SK-N-SH (cell line): ENCODE data around the gene FIGN. TPM values are rescaled to one million over a fixed set of nuclear protein-coding genes. Genes with fewer than 3 reads are reported as not detected.

Source experiments
- CTCF ChIA-PET: fragments of 300-600, 350-600 bp; formaldehyde crosslinking; extraction: SDS; loops from one replicate; lab custom pipeline; 2021; lab: Yijun Ruan, JAX
- POLR2A ChIA-PET: fragments of 350-600 bp; sonication (Branson Sonifier 250); formaldehyde crosslinking; extraction: SDS; loops from one replicate; lab custom pipeline; 2020; ENCODE audit warnings: antibody characterized with exemption, inconsistent platforms; lab: Yijun Ruan, JAX
- DNase-seq: peaks from one replicate; pipeline ENCODE4 v3.0.0; 2012
- H2AFZ ChIP-seq: fragments of 200-600 bp; sonication (generic); 2 replicates; pipeline ENCODE4 v1.8.1; 2016; ENCODE audit warnings: antibody characterized with exemption, mild to moderate bottlenecking, low read depth
- H3F3A ChIP-seq: fragments of 200-600 bp; sonication (generic); replicated peaks from 2 replicates; pipeline ENCODE3; 2016; ENCODE audit warnings: antibody characterized with exemption, mild to moderate bottlenecking; ENCODE audit not compliant: insufficient read depth
- H3K27ac ChIP-seq, 2 experiments: fragments of 200-500 bp in 1 of 2; fragments of 200-600 bp in 1 of 2; sonication (Bioruptor generic) in 1 of 2; sonication (generic), shearing (Covaris generic) in 1 of 2; 2 replicates each; pipeline versions ENCODE4 v1.5.1 to v1.6.1; 2014 to 2016; ENCODE audit warnings: low read depth in 2 of 2, inconsistent platforms in 1 of 2, low read length in 1 of 2, mild to moderate bottlenecking in 1 of 2, mixed read lengths in 1 of 2
- H3K27me3 ChIP-seq: fragments of 200-600 bp; sonication (generic), shearing (Covaris generic); 2 replicates; pipeline ENCODE4 v1.6.1; 2016; ENCODE audit warnings: mixed run types; ENCODE audit not compliant: insufficient read depth
- H3K36me3 ChIP-seq, 2 experiments: fragments of 200-500 bp in 1 of 2; fragments of 200-600 bp in 1 of 2; sonication (Bioruptor generic) in 1 of 2; sonication (generic) in 1 of 2; replicated peaks in 1 of 2; 2 replicates each; pipeline versions ENCODE3 to v1.5.1; 2014 to 2016; ENCODE audit warnings: low read length in 1 of 2, mild to moderate bottlenecking in 1 of 2; ENCODE audit not compliant: insufficient read depth in 2 of 2, control insufficient read depth in 1 of 2
- H3K4me1 ChIP-seq, 2 experiments: fragments of 200-500 bp in 1 of 2; fragments of 200-600 bp in 1 of 2; sonication (Bioruptor generic) in 1 of 2; sonication (generic), shearing (Covaris generic) in 1 of 2; 2 replicates each; pipeline versions ENCODE4 v1.5.1 to v1.6.1; 2014 to 2016; ENCODE audit warnings: low read depth in 1 of 2, low read length in 1 of 2, mixed run types in 1 of 2; ENCODE audit not compliant: insufficient read depth in 2 of 2, control insufficient read depth in 1 of 2
- H3K4me2 ChIP-seq: fragments of 200-600 bp; sonication (generic), shearing (Covaris generic); 2 replicates; pipeline ENCODE4 v1.6.1; 2017; ENCODE audit warnings: mixed run types
- H3K4me3 ChIP-seq, 2 experiments: fragments of 200-500 bp in 1 of 2; fragments of 200-600 bp in 1 of 2; sonication (Bioruptor generic) in 1 of 2; sonication (generic), shearing (Covaris generic) in 1 of 2; 2 replicates each; pipeline versions ENCODE4 v1.5.1 to v1.8.1; 2014 to 2016; ENCODE audit warnings: low read depth in 2 of 2, inconsistent platforms in 1 of 2, low read length in 1 of 2, mild to moderate bottlenecking in 1 of 2, mixed read lengths in 1 of 2, moderate library complexity in 1 of 2
- H3K79me2 ChIP-seq: fragments of 200-600 bp; sonication (generic); 2 replicates; pipeline ENCODE4 v1.8.1; 2017; ENCODE audit warnings: mild to moderate bottlenecking; ENCODE audit not compliant: insufficient read depth
- H3K9ac ChIP-seq: fragments of 200-600 bp; sonication (generic); 2 replicates; pipeline ENCODE4 v1.6.1; 2017; ENCODE audit warnings: mixed run types
- H3K9me2 ChIP-seq: fragments of 200-600 bp; sonication (generic); 2 replicates; pipeline ENCODE4 v1.6.1; 2017; ENCODE audit warnings: mixed run types
- H3K9me3 ChIP-seq: fragments of 200-600 bp; sonication (generic); 2 replicates; pipeline ENCODE4 v1.6.1; 2017; ENCODE audit warnings: mixed run types, mild to moderate bottlenecking, moderate library complexity
- H4K20me1 ChIP-seq: fragments of 200-600 bp; sonication (generic); 2 replicates; pipeline ENCODE4 v1.6.1; 2017; ENCODE audit warnings: mild to moderate bottlenecking, mixed run types; ENCODE audit not compliant: insufficient read depth
- ELF1 ChIP-seq: IDR thresholded peaks from 2 replicates; pipeline ENCODE4 v1.4.0; 2012
- EZH2phosphoT487 ChIP-seq: fragments of 200-600 bp; sonication (generic); IDR thresholded peaks from 2 replicates; pipeline ENCODE4 v1.6.1; 2017; ENCODE audit warnings: low read depth, mixed run types, mild to moderate bottlenecking, antibody characterized with exemption, moderate library complexity, borderline replicate concordance
- FOSL2 ChIP-seq: IDR thresholded peaks from 2 replicates; pipeline ENCODE4 v1.4.0; 2012; ENCODE audit warnings: low read depth, mild to moderate bottlenecking, moderate library complexity, borderline replicate concordance
- FOXM1 ChIP-seq: IDR thresholded peaks from 2 replicates; pipeline ENCODE4 v1.4.0; 2012; ENCODE audit warnings: low read depth, mild to moderate bottlenecking
- GATA2 ChIP-seq: sonication (generic); formaldehyde crosslinking; IDR thresholded peaks from 2 replicates; pipeline ENCODE4 v1.5.0; 2020; ENCODE audit warnings: mild to moderate bottlenecking, missing genetic modification reagents
- MEF2A ChIP-seq: IDR thresholded peaks from 2 replicates; pipeline ENCODE4 v1.4.0; 2012; ENCODE audit warnings: low read depth, borderline replicate concordance
- MXI1 ChIP-seq: IDR thresholded peaks from 2 replicates; pipeline ENCODE4 v1.6.1; 2012; ENCODE audit warnings: mild to moderate bottlenecking, low read depth, low read length, improper control_type of control experiment
- NRF1 ChIP-seq: IDR thresholded peaks from 2 replicates; pipeline ENCODE4 v1.6.1; 2012; ENCODE audit warnings: low read depth, mild to moderate bottlenecking, low read length
- RXRA ChIP-seq: IDR thresholded peaks from 2 replicates; pipeline ENCODE4 v1.4.0; 2012; ENCODE audit warnings: low read depth, mild to moderate bottlenecking, borderline replicate concordance
- TAF1 ChIP-seq: IDR thresholded peaks from 2 replicates; pipeline ENCODE4 v1.6.1; 2012; ENCODE audit warnings: low read depth, mild to moderate bottlenecking, low read length, moderate library complexity, borderline replicate concordance
- TCF12 ChIP-seq: IDR thresholded peaks from 2 replicates; pipeline ENCODE4 v1.4.0; 2012
- TEAD4 ChIP-seq: IDR thresholded peaks from 2 replicates; pipeline ENCODE4 v1.4.0; 2012; ENCODE audit warnings: mild to moderate bottlenecking, borderline replicate concordance; ENCODE audit not compliant: insufficient read depth
- WGBS: methylation state at CpG from one replicate; pipeline ENCODE4 v1.1.6; 2017; ENCODE audit warnings: low lambda C conversion rate; 5-methylcytosine and 5-hydroxymethylcytosine counted together
- polyA plus RNA-seq, 3 experiments: library from polyadenylated mRNA; depleted of rRNA; stranded (reverse); fragments of >200 nt; gene quantifications; 2 replicates each; pipeline ENCODE4 v1.2.3, GENCODE V29; 2012
- TF ChIP-seq, protein P1 (sequence below): IDR thresholded peaks from 2 replicates; pipeline ENCODE4 v1.6.1; 2012; ENCODE audit warnings: mild to moderate bottlenecking, low read depth, low read length, moderate library complexity
- TF ChIP-seq, protein P2 (sequence below): IDR thresholded peaks from 2 replicates; pipeline ENCODE4 v1.4.0; 2012; ENCODE audit warnings: low read depth
- TF ChIP-seq, protein P3 (sequence below): fragments of 150-350 bp; IDR thresholded peaks from 2 replicates; pipeline ENCODE4 v1.6.1; 2017; ENCODE audit warnings: antibody characterized with exemption, low read length, low read depth, borderline replicate concordance

The FIGN gene
- polyA plus RNA-seq, 1 of the 3 experiments (the other 2 are of a cell fraction) = 0.74 TPM

DNA sequence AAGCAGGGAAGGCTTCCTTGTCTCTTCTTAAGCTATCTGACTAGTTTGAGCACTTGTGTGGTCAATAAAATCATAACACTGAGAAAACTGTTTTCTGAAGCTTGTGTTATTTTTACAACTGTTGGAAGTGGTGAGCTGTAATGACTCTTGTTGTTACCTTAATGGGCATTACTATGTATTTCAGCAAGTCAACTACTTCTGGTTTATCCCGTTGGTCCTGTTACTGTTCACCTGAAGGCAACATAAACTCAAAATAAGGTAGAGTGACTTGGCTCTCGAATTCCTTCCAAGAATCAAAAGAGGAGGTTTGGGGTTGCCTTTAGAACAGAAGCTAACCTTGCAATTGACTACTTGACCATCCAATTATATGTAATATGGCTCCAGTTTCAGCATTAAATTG, 23.2 kb upstream of the FIGN start:
- WGBS = 47% methylated on average over 2 of the region's 2 CpGs
- H3K4me3 ChIP-seq = no peak overlapping the region
- H3K36me3 ChIP-seq = no peaks in the 10 kb centered on the region
- no peaks in the 10 kb centered on the region for H4K20me1 ChIP-seq
- H3K4me2 ChIP-seq = no peak overlapping the region
- H3F3A ChIP-seq = no peaks in the 10 kb centered on the region
- no peaks in the 10 kb centered on the region for H3K4me1 ChIP-seq
- no peaks in the 10 kb centered on the region for H3K9me3 ChIP-seq
- H3K27me3 ChIP-seq = no peaks in the 10 kb centered on the region
- H2AFZ ChIP-seq = no peak overlapping the region
- DNase-seq = no peak
- POLR2A ChIA-PET = no interaction called here
- no peak overlapping the region for H3K9ac ChIP-seq
- no peak overlapping the region for H3K27ac ChIP-seq
- CTCF ChIA-PET = no interaction called here
- H3K79me2 ChIP-seq = no peaks in the 10 kb centered on the region
- TF ChIP-seq TCF12 (no peak), TAF1 (no peak), NRF1 (no peak), GATA2 (CRISPR knock-in tag) (no peak), ELF1 (no peak), MXI1 (no peak), RXRA (no peak), EZH2phosphoT487 (no peak), MEF2A (no peak), TEAD4 (no peak), FOSL2 (no peak)
- TF ChIP-seq, protein P1, sequence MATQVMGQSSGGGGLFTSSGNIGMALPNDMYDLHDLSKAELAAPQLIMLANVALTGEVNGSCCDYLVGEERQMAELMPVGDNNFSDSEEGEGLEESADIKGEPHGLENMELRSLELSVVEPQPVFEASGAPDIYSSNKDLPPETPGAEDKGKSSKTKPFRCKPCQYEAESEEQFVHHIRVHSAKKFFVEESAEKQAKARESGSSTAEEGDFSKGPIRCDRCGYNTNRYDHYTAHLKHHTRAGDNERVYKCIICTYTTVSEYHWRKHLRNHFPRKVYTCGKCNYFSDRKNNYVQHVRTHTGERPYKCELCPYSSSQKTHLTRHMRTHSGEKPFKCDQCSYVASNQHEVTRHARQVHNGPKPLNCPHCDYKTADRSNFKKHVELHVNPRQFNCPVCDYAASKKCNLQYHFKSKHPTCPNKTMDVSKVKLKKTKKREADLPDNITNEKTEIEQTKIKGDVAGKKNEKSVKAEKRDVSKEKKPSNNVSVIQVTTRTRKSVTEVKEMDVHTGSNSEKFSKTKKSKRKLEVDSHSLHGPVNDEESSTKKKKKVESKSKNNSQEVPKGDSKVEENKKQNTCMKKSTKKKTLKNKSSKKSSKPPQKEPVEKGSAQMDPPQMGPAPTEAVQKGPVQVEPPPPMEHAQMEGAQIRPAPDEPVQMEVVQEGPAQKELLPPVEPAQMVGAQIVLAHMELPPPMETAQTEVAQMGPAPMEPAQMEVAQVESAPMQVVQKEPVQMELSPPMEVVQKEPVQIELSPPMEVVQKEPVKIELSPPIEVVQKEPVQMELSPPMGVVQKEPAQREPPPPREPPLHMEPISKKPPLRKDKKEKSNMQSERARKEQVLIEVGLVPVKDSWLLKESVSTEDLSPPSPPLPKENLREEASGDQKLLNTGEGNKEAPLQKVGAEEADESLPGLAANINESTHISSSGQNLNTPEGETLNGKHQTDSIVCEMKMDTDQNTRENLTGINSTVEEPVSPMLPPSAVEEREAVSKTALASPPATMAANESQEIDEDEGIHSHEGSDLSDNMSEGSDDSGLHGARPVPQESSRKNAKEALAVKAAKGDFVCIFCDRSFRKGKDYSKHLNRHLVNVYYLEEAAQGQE = no peak
- TF ChIP-seq, protein P2, sequence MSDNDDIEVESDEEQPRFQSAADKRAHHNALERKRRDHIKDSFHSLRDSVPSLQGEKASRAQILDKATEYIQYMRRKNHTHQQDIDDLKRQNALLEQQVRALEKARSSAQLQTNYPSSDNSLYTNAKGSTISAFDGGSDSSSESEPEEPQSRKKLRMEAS = no peak
- TF ChIP-seq, protein P3, sequence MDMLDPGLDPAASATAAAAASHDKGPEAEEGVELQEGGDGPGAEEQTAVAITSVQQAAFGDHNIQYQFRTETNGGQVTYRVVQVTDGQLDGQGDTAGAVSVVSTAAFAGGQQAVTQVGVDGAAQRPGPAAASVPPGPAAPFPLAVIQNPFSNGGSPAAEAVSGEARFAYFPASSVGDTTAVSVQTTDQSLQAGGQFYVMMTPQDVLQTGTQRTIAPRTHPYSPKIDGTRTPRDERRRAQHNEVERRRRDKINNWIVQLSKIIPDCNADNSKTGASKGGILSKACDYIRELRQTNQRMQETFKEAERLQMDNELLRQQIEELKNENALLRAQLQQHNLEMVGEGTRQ = no peak
- no peaks in the 10 kb centered on the region for H3K9me2 ChIP-seq

DNA sequence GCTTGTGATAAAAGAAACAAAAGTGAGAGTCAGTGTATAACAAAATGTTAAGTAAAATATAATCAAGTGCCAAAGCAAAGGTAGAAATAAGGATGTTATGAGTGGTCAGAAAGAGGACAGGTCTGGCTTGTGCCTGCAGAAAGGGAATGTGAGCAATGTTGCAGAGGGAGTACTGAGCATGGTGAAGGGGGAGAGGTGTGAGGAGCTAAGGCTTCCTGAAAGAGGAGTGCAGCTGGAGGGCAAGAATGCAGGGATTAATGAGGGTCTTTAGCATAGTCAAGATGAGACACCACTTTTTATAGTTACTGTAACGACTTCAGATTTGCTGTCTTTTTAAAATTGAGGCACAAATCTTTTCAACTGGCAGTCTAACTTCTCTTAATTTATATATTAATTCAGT, 22.0 kb upstream of the FIGN start:
- no peaks in the 10 kb centered on the region for H4K20me1 ChIP-seq
- H3K4me3 ChIP-seq = no peak overlapping the region
- no peaks in the 10 kb centered on the region for H3K79me2 ChIP-seq
- no peak overlapping the region for H3K27ac ChIP-seq
- 43% methylated on average over 1 of the region's 1 CpG for WGBS
- no peak overlapping the region for H3K4me2 ChIP-seq
- no peaks in the 10 kb centered on the region for H3K9me2 ChIP-seq
- no peaks in the 10 kb centered on the region for H3F3A ChIP-seq
- no peak overlapping the region for H3K9ac ChIP-seq
- H2AFZ ChIP-seq = no peak overlapping the region
- H3K9me3 ChIP-seq = no peaks in the 10 kb centered on the region
- POLR2A ChIA-PET = interaction anchor here (1.1 kb wide), 1 partner anchor 73 kb away, joined by 3 read pairs; no protein-coding TSS in a partner anchor
- H3K36me3 ChIP-seq = no peaks in the 10 kb centered on the region
- TF ChIP-seq, protein P2 = no peak
- TF ChIP-seq MEF2A (no peak), FOXM1 (no peak)
- TF ChIP-seq, all 33 proteins: peak for 0
- no peaks in the 10 kb centered on the region for H3K4me1 ChIP-seq
- CTCF ChIA-PET = no interaction called here
- H3K27me3 ChIP-seq = no peaks in the 10 kb centered on the region
- no peak for DNase-seq
